Neutrophil (primary cell): Measurements from ENCODE around the gene COQ9.
A peak's percentile ranks its signal among the peaks of the same experiment; 100 is the strongest.

ENCODE experiments used
- H3K27ac ChIP-seq: fragments of 200-600 bp; sonication (generic); 2 replicates; pipeline ENCODE4 v1.5.1; 2016; ENCODE audit warnings: mild to moderate bottlenecking, moderate library complexity
- H3K27me3 ChIP-seq: fragments of 200-600 bp; sonication (generic); 2 replicates; pipeline ENCODE4 v1.6.0; 2016; ENCODE audit warnings: mild to moderate bottlenecking
- H3K36me3 ChIP-seq: fragments of 200-600 bp; sonication (generic); 2 replicates; pipeline ENCODE4 v1.5.1; 2017
- H3K4me1 ChIP-seq, 2 experiments: fragments of 200-600 bp in 1 of 2; sonication (generic) in 1 of 2; 1 replicate in 1 of 2; 2 replicates in 1 of 2; pipeline versions ENCODE4 v1.5.1 to v1.6.1; 2013 to 2016; ENCODE audit warnings: low read depth in 1 of 2, low read length in 1 of 2, mild to moderate bottlenecking in 1 of 2, moderate library complexity in 1 of 2; ENCODE audit not compliant: control insufficient read depth in 1 of 2, insufficient read depth in 1 of 2
- H3K4me3 ChIP-seq, 2 experiments: fragments of 200-600 bp in 1 of 2; sonication (generic) in 1 of 2; 1 replicate in 1 of 2; 2 replicates in 1 of 2; pipeline ENCODE4 v1.5.1; 2013 to 2016; ENCODE audit warnings: low read depth in 1 of 2, low read length in 1 of 2, mild to moderate bottlenecking in 1 of 2, moderate library complexity in 1 of 2
- H3K9me3 ChIP-seq: fragments of 200-600 bp; sonication (generic); 2 replicates; pipeline ENCODE4 v1.5.1; 2016
- CTCF ChIP-seq: fragments of 200-600 bp; sonication (generic); IDR thresholded peaks from 2 replicates; pipeline ENCODE4 v1.5.1; 2016; ENCODE audit warnings: antibody characterized with exemption

The COQ9 gene

GRCh38 chr16:57485916-57486857 lies 38.9 kb downstream of the COQ9 start, which contains the start of gene DOK4:
TSS of gene DOK4 (minus strand) at chr16:57486493. CDS start at chr16:57479507, 6,986 bp downstream.
- no peaks in the 10 kb centered on the region for H3K36me3 ChIP-seq
- H3K4me1 ChIP-seq: peaks cover 10% of the 10 kb centered on the region in 2 experiments
- no peaks in the 10 kb centered on the region for H3K9me3 ChIP-seq
- peak within 1 kb of the TSS; percentile 64 to 70 for H3K4me3 ChIP-seq
- no peak within 1 kb of the TSS for H3K27ac ChIP-seq
- peaks cover 24% of the 10 kb centered on the region for H3K27me3 ChIP-seq
- TF ChIP-seq CTCF: no peak

GRCh38 chr16:57486858-57487834 lies 39.9 kb downstream of the COQ9 start:
- H3K4me1 ChIP-seq: peaks cover 10% of the 10 kb centered on the region in 2 experiments
- H3K4me3 ChIP-seq: peak overlapping the region in 1 of 2 experiments; percentile 70
- no peaks in the 10 kb centered on the region for H3K9me3 ChIP-seq
- no peak overlapping the region for H3K27ac ChIP-seq
- peaks cover 24% of the 10 kb centered on the region for H3K27me3 ChIP-seq
- no peaks in the 10 kb centered on the region for H3K36me3 ChIP-seq
- no peak for TF ChIP-seq CTCF

- no peak for TF ChIP-seq CTCF
Measured at GRCh38 chr16:57489229-57489628, 42.0 kb downstream of the COQ9 start.

GRCh38 chr16:57493767-57494166 lies 46.5 kb downstream of the COQ9 start:
- no peak for TF ChIP-seq CTCF
- H3K36me3 ChIP-seq: no peaks in the 10 kb centered on the region

More at GRCh38 chr16:57489229-57489628, 42.0 kb downstream of the COQ9 start:
- H3K27me3 ChIP-seq: peaks cover 24% of the 10 kb centered on the region
- H3K36me3 ChIP-seq: no peaks in the 10 kb centered on the region
- H3K4me3 ChIP-seq: no peak overlapping the region
- no peak overlapping the region for H3K27ac ChIP-seq
- H3K4me1 ChIP-seq: peaks cover 10% of the 10 kb centered on the region in 2 experiments
- H3K9me3 ChIP-seq: no peaks in the 10 kb centered on the region

GRCh38 chr16:57497121-57497520 lies 49.8 kb downstream of the COQ9 start:
- H3K27me3 ChIP-seq: no peaks in the 10 kb centered on the region
- TF ChIP-seq CTCF: no peak
- no peak overlapping the region for H3K4me3 ChIP-seq
- H3K4me1 ChIP-seq: no peaks in the 10 kb centered on the region
- H3K27ac ChIP-seq: no peak overlapping the region
- H3K36me3 ChIP-seq: no peaks in the 10 kb centered on the region
- H3K9me3 ChIP-seq: no peaks in the 10 kb centered on the region

More at GRCh38 chr16:57493767-57494166, 46.5 kb downstream of the COQ9 start:
- Histone ChIP-seq H3K27ac (no peak overlapping the region), H3K27me3 (no peaks in the 10 kb centered on the region), H3K4me1 (no peaks in the 10 kb centered on the region), H3K9me3 (no peaks in the 10 kb centered on the region), H3K4me3 (no peak overlapping the region)
